HG03460 (cell line): ENCODE data around the gene GPR31.
A peak's percentile ranks its signal among the peaks of the same experiment; 100 is the strongest.
"Not testable (repeated sequence)": the region's sequence is repeated elsewhere in the genome, so short reads cannot be mapped to it uniquely, and the experiment has no call there.

Experiments used
- ATAC-seq: cut with Tn5 transposase; IDR thresholded peaks from one replicate; pipeline ENCODE4 v1.9.1; 2021; ENCODE audit not compliant: unreplicated experiment

Gene GPR31

GRCh38 chr6:167167699-167168098 lies 9.9 kb upstream of the GPR31 start:
- not testable (repeated sequence) for ATAC-seq

GRCh38 chr6:167165858-167166471 lies 8.2 kb upstream of the GPR31 start:
- ATAC-seq, result no peak

DNA sequence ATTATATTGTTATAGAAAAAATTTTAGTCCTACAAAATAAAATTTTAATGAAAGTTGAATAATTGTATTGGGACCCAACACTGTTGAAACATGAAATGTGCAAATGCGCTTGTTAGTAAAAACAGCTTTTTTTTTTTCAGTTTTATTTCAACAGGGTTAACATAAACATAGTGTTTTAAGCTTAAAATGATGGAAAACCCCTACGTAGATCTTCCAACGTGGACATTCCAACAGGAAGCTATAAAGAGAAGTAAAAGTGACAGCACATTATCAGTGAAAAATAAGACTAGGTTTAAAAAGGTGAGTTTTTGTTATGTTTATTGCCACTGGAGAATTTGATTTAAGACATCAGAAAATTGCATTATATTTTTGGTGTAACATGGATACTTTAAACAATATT lies 6.5 kb upstream of the GPR31 start:
- no peak for ATAC-seq

DNA sequence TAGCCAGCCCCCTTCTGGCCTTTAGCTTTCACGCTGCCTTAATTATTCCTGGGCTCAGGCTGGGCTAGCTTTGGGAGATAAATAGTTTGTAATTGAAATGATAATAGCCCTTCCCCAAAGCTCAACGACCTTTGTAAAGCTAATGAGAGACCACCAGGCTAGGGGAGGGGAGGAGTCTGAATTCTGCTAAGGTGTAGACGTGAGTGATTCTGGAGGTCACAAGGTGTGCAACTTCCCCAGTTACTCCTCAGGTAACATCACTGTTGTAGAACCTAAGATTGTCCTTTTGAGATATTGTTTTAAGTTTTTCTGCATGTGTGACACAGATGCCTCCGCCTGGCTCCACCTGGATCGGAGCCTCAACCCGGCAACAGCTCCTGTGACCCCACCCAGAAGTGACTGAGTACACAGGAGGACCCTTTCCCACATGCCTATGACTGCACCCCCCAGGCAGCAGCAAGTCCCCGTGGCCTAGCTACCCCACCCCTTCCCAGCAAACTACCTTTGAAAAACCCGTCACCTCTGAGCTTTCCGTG lies 5.8 kb upstream of the GPR31 start:
- no peak for ATAC-seq

DNA sequence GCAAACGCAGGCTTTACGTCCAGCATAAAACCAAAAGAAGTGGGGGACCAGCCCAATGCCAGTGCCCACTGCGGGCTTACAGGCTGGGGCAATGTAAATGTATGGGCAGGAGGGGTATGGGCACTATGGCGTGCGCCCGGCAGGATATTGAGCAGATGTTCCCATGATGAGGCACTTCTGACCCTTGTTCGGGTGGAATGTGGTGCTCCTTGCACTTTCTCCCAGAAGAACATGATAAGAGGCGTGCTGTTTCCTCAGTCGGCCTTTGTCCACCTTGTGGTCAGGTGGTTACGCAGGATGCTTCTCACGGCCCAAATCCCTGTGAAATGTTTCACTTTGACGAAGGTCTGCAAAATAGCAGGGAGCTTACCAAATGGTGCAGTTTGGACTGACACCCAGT lies 4.8 kb upstream of the GPR31 start:
- no peak for ATAC-seq

DNA sequence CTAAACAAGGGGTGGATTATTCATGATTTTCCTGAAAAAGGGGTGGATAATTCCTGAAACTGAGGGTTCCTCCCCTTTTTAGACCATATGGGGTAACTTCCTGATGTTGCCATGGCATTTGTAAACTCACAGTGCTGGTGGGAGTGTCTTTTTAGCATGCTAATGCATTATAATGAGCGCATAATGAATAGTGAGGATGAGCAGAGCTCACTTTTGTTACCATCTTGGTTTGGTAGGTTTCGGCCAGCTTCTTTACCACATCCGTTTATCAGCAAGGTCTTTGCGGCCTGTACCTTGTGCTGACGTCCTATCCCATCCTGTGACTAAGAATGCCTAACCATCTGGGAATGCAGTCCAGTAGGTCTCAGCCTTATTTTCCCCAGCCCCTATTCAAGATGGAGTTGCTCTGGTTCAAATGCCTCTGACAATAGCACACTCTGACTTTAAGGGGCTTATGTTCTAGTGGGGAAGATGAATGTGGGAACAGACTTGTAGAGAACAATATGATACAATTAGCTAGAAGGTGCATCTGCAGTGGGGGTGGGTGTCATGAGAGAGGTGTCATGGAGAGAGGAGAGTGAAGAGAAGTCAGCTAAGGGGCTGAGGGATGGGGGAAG lies 4.2 kb upstream of the GPR31 start:
- ATAC-seq, result no peak

DNA sequence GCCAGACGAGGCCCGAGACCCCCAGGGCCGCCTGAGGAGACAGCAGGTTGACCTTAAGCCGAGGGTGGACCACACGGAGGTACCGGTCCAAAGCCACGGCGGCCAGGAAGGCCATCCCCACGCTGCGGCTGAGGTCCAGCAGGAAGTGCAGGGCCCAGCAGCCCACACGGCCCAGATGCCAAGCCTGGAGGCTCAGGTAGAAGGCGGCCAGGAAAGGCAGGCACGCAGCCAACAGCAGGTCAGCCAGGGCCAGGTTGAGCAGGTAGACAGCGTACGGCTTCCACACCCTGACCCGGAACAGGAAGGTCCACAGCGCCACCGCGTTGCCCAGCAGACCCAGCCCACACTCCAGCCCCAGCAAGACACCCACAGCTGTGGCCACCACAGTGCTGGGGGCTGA lies 366 bp downstream of the GPR31 start:
- ATAC-seq, result no peak

DNA sequence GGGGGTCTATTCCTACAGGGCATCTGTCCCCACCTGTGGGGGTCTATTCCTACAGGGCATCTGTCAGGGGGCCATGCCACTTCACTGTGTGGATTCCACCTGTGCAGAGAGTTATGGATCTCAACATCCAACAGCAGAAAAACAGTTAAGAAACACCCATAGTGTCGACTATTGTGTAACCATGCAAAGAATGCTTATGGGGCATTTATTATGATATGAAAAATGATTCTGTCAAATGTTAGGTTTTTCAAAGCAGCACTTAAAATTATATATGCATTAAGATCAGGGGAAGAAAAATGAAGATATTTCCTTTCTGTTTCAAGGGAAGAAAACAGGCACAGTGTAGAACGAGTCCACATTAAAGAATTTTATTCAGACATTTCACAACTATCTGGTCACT lies 2.9 kb downstream of the GPR31 start:
- ATAC-seq, result no peak

DNA sequence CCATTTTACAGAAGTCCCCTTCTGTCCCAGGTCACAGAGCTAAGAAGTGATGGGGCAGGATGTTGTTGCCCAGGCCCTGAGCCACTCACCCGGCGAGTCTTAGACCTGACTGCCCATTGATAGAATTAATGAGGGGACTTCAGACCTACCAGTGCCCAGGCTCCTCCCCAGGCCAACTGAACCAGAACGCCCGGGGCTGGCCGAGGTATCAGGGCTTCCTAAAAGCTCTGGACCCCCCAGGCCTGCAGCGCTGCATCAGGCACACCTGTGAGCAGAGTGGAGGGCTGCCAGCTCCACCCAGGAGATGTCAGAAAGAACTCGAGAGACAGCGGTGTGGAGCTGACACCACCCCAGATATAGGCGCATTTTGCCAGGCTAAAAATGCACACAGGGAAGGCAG lies 3.5 kb downstream of the GPR31 start:
- ATAC-seq, result no peak

- ATAC-seq, result peak; percentile 53
Measured at GRCh38 chr6:167153521-167153959, 4.2 kb downstream of the GPR31 start.

GRCh38 chr6:167152862-167153261 lies 4.9 kb downstream of the GPR31 start:
- ATAC-seq, result peak; percentile 47

DNA sequence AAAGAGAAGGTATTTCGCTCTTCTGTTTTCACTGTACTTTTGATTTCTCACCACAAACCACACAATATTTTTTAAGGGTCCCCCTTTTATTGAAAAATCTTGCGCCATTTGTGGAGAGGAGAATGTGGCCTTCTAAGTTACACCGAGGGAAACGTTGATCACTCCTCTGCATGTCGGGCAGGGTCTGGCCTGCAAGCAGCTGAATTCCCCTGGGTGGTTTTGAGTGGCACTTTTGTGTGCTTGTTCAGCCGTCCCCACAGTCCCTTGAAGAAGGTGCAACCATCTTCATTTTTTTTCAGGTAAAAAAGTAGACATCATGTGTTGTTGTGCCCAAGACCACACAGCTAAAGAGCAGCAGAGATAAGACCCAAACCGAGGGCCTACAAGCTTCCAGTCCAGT lies 6.1 kb downstream of the GPR31 start:
- ATAC-seq, result no peak

DNA sequence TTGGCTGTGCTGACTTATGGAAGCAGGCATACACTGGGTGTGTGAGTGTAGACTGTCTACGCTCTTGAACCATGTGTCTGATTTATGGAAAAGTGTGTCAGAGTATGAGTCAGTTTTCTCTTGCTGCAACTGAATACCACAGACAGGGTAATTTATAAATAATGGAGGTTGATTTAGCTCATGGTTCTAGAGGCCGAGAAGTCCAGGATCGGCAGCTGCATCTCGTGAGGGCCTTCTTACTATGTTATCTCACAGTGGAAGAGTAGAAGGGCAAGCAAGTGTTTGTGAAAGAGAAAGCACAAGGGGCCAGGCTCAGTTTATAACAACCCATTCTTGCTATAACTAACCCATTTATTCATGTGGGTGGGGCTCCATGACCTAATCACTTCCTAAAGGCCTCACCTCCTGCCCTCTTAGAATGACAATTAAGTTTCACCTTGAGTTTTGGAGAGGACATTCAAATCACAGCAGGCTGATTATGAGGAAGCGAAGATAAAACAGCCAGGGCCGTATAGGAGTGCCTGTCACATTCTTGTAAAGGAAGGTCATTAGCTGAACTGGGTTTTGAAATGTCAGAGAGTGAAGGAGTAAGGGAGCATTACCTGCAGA lies 6.7 kb downstream of the GPR31 start:
- peak; percentile 49 for ATAC-seq

DNA sequence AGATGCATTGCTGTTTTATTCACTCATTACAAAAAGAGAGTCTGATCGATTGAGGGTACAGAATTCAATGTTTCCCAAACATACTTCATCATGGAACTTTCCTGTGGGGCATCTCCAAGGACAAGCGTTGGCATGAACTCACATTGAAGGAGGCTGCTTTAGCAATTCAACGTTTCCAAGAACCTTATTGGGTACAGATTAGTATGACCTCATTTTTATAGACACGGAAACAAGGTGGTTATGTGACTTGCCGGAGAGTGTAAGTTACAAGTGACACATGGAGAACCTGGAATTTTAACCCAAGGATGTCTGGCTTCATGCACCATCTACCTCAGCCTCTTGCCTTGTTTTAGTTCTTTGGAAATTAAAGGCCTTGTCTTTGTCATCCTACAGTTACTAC lies 8.8 kb downstream of the GPR31 start:
- ATAC-seq, result no peak

DNA sequence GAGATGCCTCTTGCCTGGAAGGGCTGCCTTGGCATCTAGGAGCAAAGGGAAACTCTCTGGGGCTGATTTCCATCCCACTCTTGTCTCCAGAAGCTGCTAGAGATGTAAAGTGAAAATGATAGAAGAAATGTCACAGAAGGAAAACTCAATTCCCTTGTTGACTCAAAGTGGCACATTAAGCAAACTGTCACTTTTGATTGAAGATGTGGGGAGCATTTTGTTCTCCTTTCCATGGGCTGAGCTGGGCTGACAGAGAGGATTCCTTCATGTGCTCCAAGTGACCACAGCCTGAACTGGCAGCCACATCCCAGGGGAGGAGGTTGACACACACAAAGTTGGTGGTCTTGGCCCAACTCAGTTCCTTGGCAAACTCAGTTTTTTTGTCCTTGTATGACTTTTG lies 9.8 kb downstream of the GPR31 start:
- no peak for ATAC-seq

DNA sequence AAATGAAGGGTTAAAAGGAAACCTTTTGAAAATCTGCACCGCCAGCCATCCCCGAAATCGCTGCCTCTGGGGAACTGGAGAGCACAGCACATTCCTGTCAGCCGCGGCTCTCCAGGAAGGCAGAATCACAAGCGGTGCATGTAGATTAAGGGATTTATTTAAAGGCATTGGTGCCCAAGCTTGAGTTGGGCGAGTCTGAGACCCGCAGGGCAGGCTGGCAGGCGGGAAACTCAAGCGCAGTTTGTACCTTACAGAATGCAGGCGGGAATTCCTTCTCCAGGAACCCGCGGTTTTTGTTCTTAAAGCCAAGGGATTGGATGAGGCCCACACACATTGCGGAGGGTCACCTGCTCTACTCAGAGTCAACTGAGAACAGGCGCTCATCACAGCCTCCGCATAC lies 10.8 kb downstream of the GPR31 start:
- no peak for ATAC-seq

GRCh38 chr6:167146135-167146534 lies 11.6 kb downstream of the GPR31 start:
- no peak for ATAC-seq

DNA sequence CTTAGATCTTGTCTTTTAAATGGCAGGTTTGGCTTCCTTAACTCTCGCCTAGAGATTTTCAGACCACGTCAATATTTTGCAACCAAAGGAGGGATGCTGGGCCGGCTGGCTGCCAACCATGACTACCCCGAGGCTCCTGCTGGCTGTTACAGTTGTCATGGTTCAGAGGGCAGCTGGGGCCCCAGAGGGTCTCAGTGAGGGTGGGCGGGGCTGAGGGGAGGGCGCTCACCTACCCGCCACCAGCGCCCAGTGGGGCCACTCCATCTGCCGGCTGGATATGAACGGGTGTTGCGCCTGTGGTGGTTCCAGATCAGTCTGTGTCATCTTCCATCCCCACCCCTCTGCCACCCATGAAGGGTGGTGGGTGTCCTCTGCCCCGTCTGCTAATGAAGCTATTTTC lies 12.3 kb downstream of the GPR31 start:
- ATAC-seq, result no peak

- ATAC-seq, result no peak
Measured at GRCh38 chr6:167143041-167143440, 14.7 kb downstream of the GPR31 start.

DNA sequence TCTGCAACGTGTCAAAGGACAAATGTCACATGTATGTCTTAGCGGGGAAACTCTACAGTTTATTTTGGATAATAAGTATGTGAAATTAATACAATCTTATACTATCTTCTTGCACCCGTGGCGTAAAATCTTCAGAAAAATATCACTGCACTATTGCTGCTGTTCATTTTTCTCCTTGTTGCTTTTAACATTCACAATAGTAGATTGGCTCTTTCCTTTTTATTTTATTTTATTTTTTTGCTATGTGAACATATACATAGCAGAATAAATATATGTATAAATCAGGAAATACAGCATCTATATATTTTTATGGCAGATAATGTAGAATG lies 15.4 kb downstream of the GPR31 start:
- no peak for ATAC-seq

DNA sequence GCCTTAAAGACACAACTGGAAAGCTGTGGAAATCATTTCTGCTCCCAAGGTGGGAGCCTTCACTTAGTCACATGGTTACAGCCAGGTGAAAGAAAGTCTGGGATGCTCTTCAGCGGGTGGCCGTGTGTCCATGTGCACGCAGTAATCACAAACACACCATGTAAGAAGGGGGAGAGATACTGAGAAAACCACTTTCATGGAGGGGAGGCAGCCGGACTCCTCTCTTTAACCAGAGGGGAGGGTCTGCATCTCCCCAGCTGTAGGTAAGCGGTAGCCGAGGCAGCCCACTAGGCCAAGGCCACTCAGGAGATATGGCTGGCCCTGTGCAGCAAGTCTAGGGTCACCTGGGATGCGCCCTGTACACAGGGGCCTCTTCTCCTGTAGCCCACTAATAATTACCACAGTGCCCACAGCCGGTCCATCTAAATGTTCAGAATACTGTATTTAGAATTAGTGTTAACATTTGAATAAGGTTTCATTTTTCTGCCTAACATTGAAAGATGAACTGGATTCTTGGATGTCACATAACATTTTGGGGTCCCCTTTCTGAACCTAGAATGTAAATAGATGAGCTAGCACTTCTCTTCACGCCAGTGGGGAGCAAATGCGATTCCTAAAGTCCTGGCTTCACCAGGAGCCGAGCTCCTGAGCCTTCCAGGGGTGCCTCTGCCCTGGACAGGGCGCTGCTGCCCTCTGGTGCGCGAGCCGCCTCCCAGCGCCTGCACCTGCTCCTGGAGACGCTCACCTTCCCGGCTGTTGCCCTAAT lies 15.9 kb downstream of the GPR31 start:
- peak; percentile 63 for ATAC-seq
